Lower lobe of right lung (tissue), 2 donors: Measurements from ENCODE around the gene EPM2A. TPM values are rescaled to one million over a fixed set of nuclear protein-coding genes. Genes with fewer than 3 reads are reported as not detected.

ENCODE experiments used
- ATAC-seq, 2 donors: fragments of 200-7000 bp; cut with Tn5 transposase; one replicate each; pipeline ENCODE4 v1.9.1; 2020 to 2022; ENCODE audit warnings: mild to moderate bottlenecking in 2 of 2, moderate library complexity in 2 of 2
- DNase-seq: peaks from one replicate; pipeline ENCODE4 v3.0.0-alpha.2; 2020
- H3K27ac ChIP-seq: fragments of 200-600 bp; one replicate; pipeline ENCODE4 v1.8.0; 2022
- H3K27me3 ChIP-seq: fragments of 200-600 bp; one replicate; pipeline ENCODE4 v1.8.0; 2022; ENCODE audit warnings: low read depth
- H3K36me3 ChIP-seq: fragments of 200-600 bp; one replicate; pipeline ENCODE4 v1.8.0; 2022; ENCODE audit warnings: mild to moderate bottlenecking
- H3K4me1 ChIP-seq: fragments of 200-600 bp; one replicate; pipeline ENCODE4 v1.8.0; 2022
- H3K4me3 ChIP-seq: fragments of 200-600 bp; one replicate; pipeline ENCODE4 v1.8.0; 2022; ENCODE audit warnings: mild to moderate bottlenecking
- H3K9me3 ChIP-seq: fragments of 200-600 bp; one replicate; pipeline ENCODE4 v1.8.0; 2022
- intact Hi-C: fragments of 100-400 bp; cut with DNase I; formaldehyde crosslinking; loops from one replicate; pipeline ENCODE4 v1.11.0; 2022
- total RNA-seq: library from RNA; stranded (reverse); fragmentation: NEBNext Ultra II Directional; extraction: Animal tissue kit (Norgen Biotek cat#: 25700); gene quantifications from one replicate; pipeline ENCODE4 v1.2.1, GENCODE V29; 2021
- TF ChIP-seq, protein P1 (sequence below): fragments of 200-600 bp; IDR thresholded peaks from one replicate; pipeline ENCODE4 v1.8.0; 2022; ENCODE audit warnings: antibody characterized with exemption, mild to moderate bottlenecking
- donor health status: DM: no; HTN: yes; CAD: no; lungs with severe emphysema.

Gene EPM2A
- total RNA-seq, 1 donor from 2014 or later, result 10.6 TPM

DNA sequence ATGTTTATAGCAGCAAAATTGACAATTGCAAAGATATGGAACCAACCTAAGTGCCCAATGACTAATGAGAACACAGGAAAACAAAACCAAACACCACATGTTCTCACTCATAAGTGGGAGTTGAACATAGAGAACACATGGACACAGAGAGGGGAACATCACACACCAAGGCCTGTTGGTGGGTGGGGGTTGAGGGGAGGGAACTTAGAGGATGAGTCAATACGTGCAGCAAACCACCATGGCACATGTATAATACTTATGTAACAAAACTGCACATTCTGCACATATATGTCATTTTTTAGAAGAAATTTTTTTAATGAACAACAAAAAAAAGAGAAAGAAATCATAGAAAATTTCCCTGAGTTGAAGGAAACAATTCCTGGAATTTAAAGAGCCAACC, 3.9 kb downstream of the EPM2A start:
- Histone ChIP-seq H3K27me3 (no peaks in the 10 kb centered on the region), H3K27ac (no peak overlapping the region), H3K9me3 (peaks cover 4% of the 10 kb centered on the region), H3K4me3 (no peak overlapping the region), H3K4me1 (peaks cover 13% of the 10 kb centered on the region), H3K36me3 (no peaks in the 10 kb centered on the region)
- TF ChIP-seq, protein P1, sequence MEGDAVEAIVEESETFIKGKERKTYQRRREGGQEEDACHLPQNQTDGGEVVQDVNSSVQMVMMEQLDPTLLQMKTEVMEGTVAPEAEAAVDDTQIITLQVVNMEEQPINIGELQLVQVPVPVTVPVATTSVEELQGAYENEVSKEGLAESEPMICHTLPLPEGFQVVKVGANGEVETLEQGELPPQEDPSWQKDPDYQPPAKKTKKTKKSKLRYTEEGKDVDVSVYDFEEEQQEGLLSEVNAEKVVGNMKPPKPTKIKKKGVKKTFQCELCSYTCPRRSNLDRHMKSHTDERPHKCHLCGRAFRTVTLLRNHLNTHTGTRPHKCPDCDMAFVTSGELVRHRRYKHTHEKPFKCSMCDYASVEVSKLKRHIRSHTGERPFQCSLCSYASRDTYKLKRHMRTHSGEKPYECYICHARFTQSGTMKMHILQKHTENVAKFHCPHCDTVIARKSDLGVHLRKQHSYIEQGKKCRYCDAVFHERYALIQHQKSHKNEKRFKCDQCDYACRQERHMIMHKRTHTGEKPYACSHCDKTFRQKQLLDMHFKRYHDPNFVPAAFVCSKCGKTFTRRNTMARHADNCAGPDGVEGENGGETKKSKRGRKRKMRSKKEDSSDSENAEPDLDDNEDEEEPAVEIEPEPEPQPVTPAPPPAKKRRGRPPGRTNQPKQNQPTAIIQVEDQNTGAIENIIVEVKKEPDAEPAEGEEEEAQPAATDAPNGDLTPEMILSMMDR, result no peak
- ATAC-seq (no peak), DNase-seq (no peak)
- intact Hi-C loops, result no loop called here

DNA sequence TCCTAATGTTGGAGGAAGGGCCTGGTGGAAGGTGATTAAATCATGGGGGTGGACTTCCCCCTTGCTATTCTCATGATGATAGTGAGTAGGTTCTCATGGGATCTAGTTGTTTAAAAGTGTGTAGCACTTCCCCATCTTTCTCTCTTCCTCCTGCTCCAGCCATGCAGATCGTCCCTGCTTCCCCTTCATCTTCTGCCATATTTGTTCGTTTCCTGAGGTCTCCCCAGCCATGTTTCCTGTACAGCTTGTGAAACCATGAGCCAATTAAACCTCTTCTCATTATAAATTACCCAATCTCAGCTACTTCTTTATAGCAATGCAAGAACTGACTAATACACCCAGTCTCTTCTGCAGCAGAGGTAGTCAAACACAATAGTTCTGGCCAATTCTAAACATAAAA, 5.4 kb downstream of the EPM2A start:
- ATAC-seq (no peak), DNase-seq (no peak)
- Histone ChIP-seq H3K9me3 (peaks cover 4% of the 10 kb centered on the region), H3K27ac (no peak overlapping the region), H3K4me3 (no peak overlapping the region), H3K27me3 (no peaks in the 10 kb centered on the region), H3K4me1 (peaks cover 8% of the 10 kb centered on the region), H3K36me3 (no peaks in the 10 kb centered on the region)
- intact Hi-C loops, result no loop called here
- TF ChIP-seq, protein P1, result no peak

DNA sequence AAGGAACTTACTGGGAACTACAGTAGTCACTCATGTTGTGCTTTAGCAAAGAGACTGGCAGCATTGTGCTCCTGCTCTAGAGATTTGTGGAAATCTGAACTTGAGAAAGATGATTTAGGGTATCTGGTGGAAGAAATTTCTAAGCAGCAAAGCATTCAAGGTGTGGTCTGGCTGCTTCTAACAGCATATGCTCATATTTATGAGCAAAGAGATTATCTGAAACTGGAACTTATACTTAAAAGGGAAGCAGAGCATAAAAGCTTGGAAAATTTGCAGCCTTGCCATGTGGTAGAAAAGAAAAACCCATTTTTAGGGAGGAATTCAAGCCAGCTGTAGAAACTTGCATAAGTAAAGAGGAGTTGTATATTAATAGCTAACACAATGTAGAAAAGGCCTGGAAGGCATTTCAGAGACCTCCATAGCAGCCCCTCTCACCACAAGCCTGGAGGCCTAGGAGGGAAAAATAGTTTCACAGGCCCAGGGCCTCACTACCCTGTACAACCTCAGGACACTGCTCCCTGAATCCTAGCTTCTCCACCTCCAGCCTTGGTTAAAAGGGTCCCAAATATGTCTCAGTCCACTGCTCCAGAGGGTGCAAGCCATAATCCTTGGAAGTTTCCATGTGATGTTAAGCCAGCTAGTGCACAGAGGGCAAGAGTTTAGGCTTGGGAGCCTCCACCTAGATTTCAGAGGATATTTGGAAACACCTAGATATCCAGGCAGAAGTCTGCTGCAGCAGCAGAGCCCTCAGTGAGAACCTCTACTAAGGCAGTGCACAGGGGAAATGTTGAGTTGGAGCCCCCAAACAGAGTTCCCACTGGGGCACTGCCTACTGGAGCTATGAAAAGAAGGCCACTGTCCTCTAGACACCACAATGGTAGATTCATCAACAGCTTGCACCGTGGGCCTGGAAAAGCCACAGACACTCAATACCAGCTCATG, 6.6 kb downstream of the EPM2A start:
- DNase-seq (no peak), ATAC-seq (no peak)
- no peak overlapping the region for H3K27ac ChIP-seq
- peaks cover 2% of the 10 kb centered on the region for H3K4me1 ChIP-seq
- TF ChIP-seq, protein P1, result no peak
- intact Hi-C loops, result no loop called here
- no peak overlapping the region for H3K4me3 ChIP-seq
- H3K27me3 ChIP-seq, result no peaks in the 10 kb centered on the region
- no peaks in the 10 kb centered on the region for H3K36me3 ChIP-seq
- peaks cover 4% of the 10 kb centered on the region for H3K9me3 ChIP-seq

DNA sequence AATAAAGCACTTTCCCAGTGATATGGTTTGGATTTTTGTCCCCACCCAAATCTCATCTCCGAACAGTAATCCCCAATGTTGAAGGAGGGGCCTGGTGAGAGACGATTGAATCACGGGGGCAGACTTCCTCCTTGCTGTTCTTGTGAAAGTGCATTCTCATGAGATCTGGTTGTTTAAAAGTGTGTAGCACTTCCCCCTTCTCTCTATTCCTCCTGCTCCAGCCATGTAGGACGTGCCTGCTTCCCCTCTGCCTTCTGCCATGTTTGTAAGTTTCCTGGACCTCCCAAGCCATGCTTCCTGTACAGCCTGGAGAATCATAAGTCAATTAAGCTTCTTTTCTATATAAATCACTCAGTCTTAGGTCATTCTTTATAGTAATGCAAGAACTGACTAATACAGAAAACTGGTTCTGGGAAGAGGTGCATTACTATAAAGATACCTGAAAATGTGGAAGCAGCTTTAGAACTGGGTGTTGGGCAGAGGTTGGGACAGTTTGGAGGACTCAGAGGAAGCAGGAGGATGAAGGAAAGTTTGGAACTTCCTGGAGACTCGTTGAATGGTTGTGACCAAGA, 7.4 kb downstream of the EPM2A start:
- DNase-seq (no peak), ATAC-seq (no peak)
- TF ChIP-seq, protein P1, result no peak
- Histone ChIP-seq H3K36me3 (no peaks in the 10 kb centered on the region), H3K27me3 (no peaks in the 10 kb centered on the region), H3K4me1 (no peaks in the 10 kb centered on the region), H3K9me3 (peaks cover 8% of the 10 kb centered on the region), H3K4me3 (no peak overlapping the region), H3K27ac (no peak overlapping the region)
- intact Hi-C loops, result no loop called here

DNA sequence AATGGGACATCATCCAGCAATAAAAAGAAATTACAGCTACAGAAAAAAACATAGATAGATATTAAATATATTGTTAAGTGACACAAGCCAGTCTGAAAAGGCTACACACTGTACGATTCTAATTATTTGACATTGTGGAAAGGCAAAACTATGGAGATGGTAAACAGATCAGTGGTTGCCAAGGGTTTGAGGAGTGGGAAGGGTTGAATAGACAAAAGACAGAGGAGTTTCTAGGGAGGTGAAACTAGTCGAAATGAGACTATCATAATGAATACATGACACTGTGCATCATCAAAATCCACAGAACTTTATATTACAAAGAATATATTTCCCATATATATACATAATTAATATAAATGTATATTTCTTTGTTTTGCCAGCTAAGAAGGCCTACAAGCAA, 9.8 kb downstream of the EPM2A start:
- peaks cover 3% of the 10 kb centered on the region for H3K36me3 ChIP-seq
- no peaks in the 10 kb centered on the region for H3K27me3 ChIP-seq
- ATAC-seq (no peak), DNase-seq (no peak)
- H3K9me3 ChIP-seq, result peaks cover 14% of the 10 kb centered on the region
- no peak overlapping the region for H3K27ac ChIP-seq
- TF ChIP-seq, protein P1, result no peak
- intact Hi-C loops, result no loop called here
- no peak overlapping the region for H3K4me3 ChIP-seq
- H3K4me1 ChIP-seq, result no peaks in the 10 kb centered on the region
